Ecto neural progenitor cell (in vitro differentiated cells): ENCODE data around the gene ABCC10.
"Not testable (repeated sequence)": the region's sequence is repeated elsewhere in the genome, so short reads cannot be mapped to it uniquely, and the experiment has no call there.

Experiments used
- DNase-seq: peaks from one replicate; pipeline ENCODE4 v3.0.0-alpha.2; 2018; ENCODE audit warnings: low spot score

The ABCC10 gene

DNA sequence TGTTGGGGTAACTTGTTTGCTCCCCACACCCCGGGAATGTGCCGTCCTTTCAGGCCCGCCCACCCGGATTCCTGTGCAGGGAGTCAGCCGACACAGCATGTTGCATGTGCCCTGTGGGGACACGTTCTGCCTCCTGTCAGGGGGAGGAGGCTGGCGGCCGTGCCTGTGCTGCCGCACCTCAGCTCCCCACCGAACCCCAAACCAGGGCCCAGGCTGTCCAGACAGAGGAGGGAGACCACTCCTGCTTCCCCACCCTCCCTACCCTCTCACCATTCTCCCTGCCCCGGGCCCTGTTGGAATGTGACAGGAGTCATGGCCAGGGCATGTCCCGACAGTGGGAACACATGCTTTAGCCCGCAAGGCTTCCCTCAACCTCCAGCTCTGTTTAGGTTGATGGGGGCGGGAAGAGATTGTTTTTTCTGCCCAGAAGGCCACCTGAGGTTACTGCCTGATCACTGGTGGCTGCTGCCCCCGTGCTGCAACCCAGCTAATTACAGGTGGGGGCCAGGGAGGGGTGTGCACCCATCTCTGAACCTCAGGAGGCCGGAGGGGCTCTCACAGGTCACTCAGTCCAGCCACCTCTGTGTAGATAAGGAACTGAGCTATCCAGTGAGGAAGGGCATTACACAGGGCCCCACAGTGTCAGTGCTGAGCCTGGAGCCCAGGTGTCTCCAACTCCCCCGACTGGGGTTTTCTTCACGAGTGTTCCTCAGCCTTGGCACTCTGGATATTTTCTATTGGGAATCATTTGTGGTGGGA is 69.2 kb downstream of the ABCC10 start:
- no peak for DNase-seq

DNA sequence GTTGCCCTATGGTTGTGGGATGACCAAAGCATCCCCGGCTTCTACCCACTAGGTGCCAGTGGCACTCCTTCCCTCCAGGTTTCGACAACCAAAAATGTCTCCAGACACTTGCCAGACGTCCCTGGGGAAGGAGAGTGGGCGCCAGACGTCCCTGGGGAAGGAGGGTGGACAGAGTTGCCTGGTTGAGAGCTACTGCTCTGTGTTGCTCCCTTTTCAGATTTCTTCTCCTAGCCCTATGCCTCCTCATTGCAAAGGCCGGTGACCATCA is 69.7 kb downstream of the ABCC10 start:
- no peak for DNase-seq

DNA sequence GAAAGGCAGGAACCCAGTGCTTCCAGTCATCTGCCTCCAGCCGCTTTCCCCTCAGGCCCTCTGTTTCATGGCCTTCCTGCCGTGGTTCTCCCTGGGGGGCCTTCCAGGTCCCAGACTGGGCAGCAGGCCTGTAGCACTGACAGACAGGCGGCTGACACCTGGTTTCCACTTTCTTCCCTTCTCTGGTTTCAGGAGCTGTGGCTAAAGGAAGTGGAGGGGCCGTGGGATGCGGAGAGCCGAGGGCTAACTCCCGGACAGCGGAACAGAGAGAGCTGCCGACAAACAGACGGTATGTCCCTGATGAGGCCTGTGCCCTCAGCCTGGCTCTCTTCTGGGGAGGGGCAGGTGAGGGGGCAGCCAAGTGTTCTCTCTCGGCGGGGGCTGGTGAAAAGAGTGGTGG is 70.3 kb downstream of the ABCC10 start:
- no peak for DNase-seq

DNA sequence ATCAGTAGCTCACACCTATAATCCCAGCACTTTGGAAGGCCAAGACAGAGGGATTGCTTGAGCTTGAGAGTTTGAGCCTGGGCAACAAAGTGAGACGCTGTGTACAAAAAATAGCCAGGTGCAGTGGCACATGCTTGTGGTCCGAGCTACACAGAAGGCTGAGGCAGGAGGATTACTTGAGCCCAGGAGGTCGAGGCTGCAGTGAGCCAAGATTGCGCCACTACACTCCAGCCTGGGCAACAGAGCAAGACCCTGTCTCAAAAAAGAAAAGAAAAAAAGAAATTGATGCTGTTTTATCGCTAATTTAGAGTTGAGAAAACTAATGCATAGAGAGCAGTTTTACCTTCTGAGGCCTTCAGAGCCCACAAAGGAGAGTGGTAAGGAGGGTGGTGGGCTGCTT is 71.0 kb downstream of the ABCC10 start:
- not testable (repeated sequence) for DNase-seq

DNA sequence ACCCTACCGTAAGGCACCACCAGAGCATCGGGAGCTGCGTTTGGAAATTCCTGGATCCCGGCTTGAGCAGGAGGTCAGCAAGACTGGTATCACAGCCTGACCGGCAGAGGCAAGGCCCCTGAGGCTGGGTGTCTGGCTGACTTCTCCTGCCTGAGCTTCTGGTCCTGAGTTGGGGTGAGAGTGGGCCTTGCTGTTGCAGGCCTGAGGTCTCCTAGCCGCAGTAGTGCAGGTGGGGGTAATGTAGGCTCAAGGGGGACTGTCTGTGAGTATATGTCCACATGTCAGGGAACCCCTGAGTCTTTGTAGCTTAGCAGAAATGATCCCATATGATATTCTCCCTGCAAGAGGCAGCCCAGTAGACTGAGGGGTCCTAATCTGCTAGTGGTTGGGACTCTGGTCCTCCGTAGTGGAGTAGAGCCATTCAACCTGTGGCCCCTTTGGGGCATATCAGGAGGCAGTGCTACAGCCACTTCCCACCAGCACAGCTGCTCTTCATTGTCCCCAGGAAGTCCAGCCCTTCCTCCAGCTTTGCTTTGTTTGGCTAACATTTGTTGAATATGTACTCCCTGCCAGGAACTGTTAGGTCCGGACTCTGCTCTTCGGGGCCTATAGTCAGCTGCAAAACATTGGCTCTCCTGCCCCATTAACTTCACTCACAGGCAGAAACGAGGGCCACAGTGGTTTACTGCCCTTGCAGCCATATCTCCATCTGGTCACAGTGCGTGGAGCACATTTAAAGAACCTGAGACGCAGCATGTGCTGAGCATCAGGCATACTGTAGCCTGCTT is 71.9 kb downstream of the ABCC10 start:
- no peak for DNase-seq
